MCF 10A (cell line): ENCODE measurements around the gene ALDH1B1. TPM values are rescaled to one million over a fixed set of nuclear protein-coding genes. Genes with fewer than 3 reads are reported as not detected.
"Not testable (repeated sequence)": the region's sequence is repeated elsewhere in the genome, so short reads cannot be mapped to it uniquely, and the experiment has no call there.

Source experiments
- BruUV-seq: library from RNA; stranded (reverse); fragments of 400-500 nt; replicated peaks from 2 replicates; lab custom pipeline; 2021; lab: Mats Ljungman, UMichigan
- CTCF ChIA-PET: fragments of 300-600 bp; sonication (Branson Sonifier 250); formaldehyde crosslinking; extraction: SDS; loops from one replicate; lab custom pipeline; 2021; ENCODE audit warnings: antibody characterized with exemption, inconsistent platforms; lab: Yijun Ruan, JAX
- POLR2A ChIA-PET: fragments of 300-600, 350-650 bp; sonication (Branson Sonifier 250); formaldehyde crosslinking; extraction: SDS; loops from one replicate; lab custom pipeline; 2020; ENCODE audit warnings: antibody characterized with exemption, inconsistent platforms; lab: Yijun Ruan, JAX
- DNase-seq: peaks from one replicate; pipeline ENCODE4 v3.0.0-alpha.2; 2018; ENCODE audit not compliant: unreplicated experiment
- H3K27ac Mint-ChIP-seq: one replicate; pipeline ENCODE4 v1.8.0; 2022; ENCODE audit warnings: mild to moderate bottlenecking, low read depth, mixed read lengths; ENCODE audit not compliant: unreplicated experiment
- H3K27me3 Mint-ChIP-seq: one replicate; pipeline ENCODE4 v1.8.0; 2022; ENCODE audit warnings: mixed read lengths; ENCODE audit not compliant: insufficient read depth, unreplicated experiment
- H3K36me3 Mint-ChIP-seq: one replicate; pipeline ENCODE4 v1.8.0; 2022; ENCODE audit warnings: mild to moderate bottlenecking, moderate library complexity, mixed read lengths; ENCODE audit not compliant: insufficient read depth, unreplicated experiment
- H3K4me1 Mint-ChIP-seq: one replicate; pipeline ENCODE4 v1.8.0; 2022; ENCODE audit warnings: mixed read lengths; ENCODE audit not compliant: insufficient read depth, unreplicated experiment
- H3K4me3 Mint-ChIP-seq: one replicate; pipeline ENCODE4 v1.8.0; 2022; ENCODE audit warnings: mild to moderate bottlenecking, moderate library complexity, mixed read lengths; ENCODE audit not compliant: unreplicated experiment
- H3K9me3 Mint-ChIP-seq: one replicate; pipeline ENCODE4 v1.8.0; 2022; ENCODE audit warnings: mixed read lengths; ENCODE audit not compliant: unreplicated experiment
- CTCF ChIP-seq: fragments of 200-600 bp; IDR thresholded peaks from one replicate; pipeline ENCODE4 v1.8.0; 2022; ENCODE audit warnings: antibody characterized with exemption, mild to moderate bottlenecking; ENCODE audit not compliant: unreplicated experiment
- intact Hi-C: fragments of 100-400 bp; cut with micrococcal nuclease; formaldehyde crosslinking; loops from 2 replicates; pipeline ENCODE4 v1.14.1; 2022
- total RNA-seq: library from RNA; stranded (reverse); gene quantifications from 2 replicates; pipeline ENCODE4 v1.2.3, GENCODE V29; 2022

ALDH1B1 gene
- total RNA-seq, 1 experiment from 2014 or later, result 26.2 TPM

- Mint-ChIP-seq H3K36me3 (no peaks in the 10 kb centered on the region), H3K4me3 (no peak overlapping the region), H3K9me3 (no peaks in the 10 kb centered on the region), H3K4me1 (no peaks in the 10 kb centered on the region), H3K27me3 (peaks cover 12% of the 10 kb centered on the region), H3K27ac (no peak overlapping the region)
- intact Hi-C loops, result no loop called here
- no peak for TF ChIP-seq CTCF
- POLR2A ChIA-PET, result no interaction called here
- CTCF ChIA-PET, result interaction anchor here (0.7 to 1.6 kb wide), 5 partner anchors 12 to 1445 kb away, joined by 3 to 5 read pairs (median 4); no protein-coding TSS in a partner anchor
- no TSS peak for BruUV-seq
- DNase-seq, result no peak
These were observed 16.9 kb upstream of the ALDH1B1 start for GRCh38 chr9:38375572-38375963.

GRCh38 chr9:38376021-38376670 is 16.4 kb upstream of the ALDH1B1 start:
- no TSS peak for BruUV-seq
- H3K27ac Mint-ChIP-seq, result no peak overlapping the region
- DNase-seq, result no peak
- H3K27me3 Mint-ChIP-seq, result peaks cover 12% of the 10 kb centered on the region
- POLR2A ChIA-PET, result interaction anchor here (0.6 to 0.9 kb wide), 2 partner anchors 13 to 80 kb away, joined by 3 read pairs; no protein-coding TSS in a partner anchor
- intact Hi-C loops, result no loop called here
- H3K9me3 Mint-ChIP-seq, result no peaks in the 10 kb centered on the region
- H3K4me1 Mint-ChIP-seq, result no peaks in the 10 kb centered on the region
- no peaks in the 10 kb centered on the region for H3K36me3 Mint-ChIP-seq
- no peak overlapping the region for H3K4me3 Mint-ChIP-seq
- CTCF ChIA-PET, result interaction anchor here (0.7 to 2.4 kb wide), 5 partner anchors 17 to 1446 kb away, joined by 3 to 10 read pairs (median 5); no protein-coding TSS in a partner anchor
- TF ChIP-seq CTCF, result no peak

GRCh38 chr9:38377336-38378083 is 15.0 kb upstream of the ALDH1B1 start:
- H3K4me3 Mint-ChIP-seq, intact Hi-C loops, BruUV-seq, H3K27me3 Mint-ChIP-seq, H3K9me3 Mint-ChIP-seq, H3K36me3 Mint-ChIP-seq, DNase-seq, H3K4me1 Mint-ChIP-seq, H3K27ac Mint-ChIP-seq: not testable (repeated sequence)
- CTCF ChIA-PET, result interaction anchor here (0.6 to 2.4 kb wide), 4 partner anchors 9 to 113 kb away, joined by 3 to 10 read pairs (median 4); no protein-coding TSS in a partner anchor
- POLR2A ChIA-PET, result interaction anchor here (1.0 kb wide), 1 partner anchor 16 kb away, joined by 3 read pairs; no protein-coding TSS in a partner anchor

- no peak overlapping the region for H3K27ac Mint-ChIP-seq
- H3K4me3 Mint-ChIP-seq, result no peak overlapping the region
- CTCF ChIA-PET, result no interaction called here
These were observed 12.2 kb upstream of the ALDH1B1 start for GRCh38 chr9:38380230-38380871.

More at GRCh38 chr9:38380230-38380871, 12.2 kb upstream of the ALDH1B1 start:
- H3K36me3 Mint-ChIP-seq, result no peaks in the 10 kb centered on the region
- no peak for TF ChIP-seq CTCF
- no peaks in the 10 kb centered on the region for H3K27me3 Mint-ChIP-seq
- intact Hi-C loops, result no loop called here
- no peak for DNase-seq
- H3K9me3 Mint-ChIP-seq, result peaks cover 10% of the 10 kb centered on the region
- POLR2A ChIA-PET, result no interaction called here
- no peaks in the 10 kb centered on the region for H3K4me1 Mint-ChIP-seq
- no TSS peak for BruUV-seq
